Anterior cingulate cortex (tissue), 58 donors: ENCODE results near the gene NHERF2.

Experiments
- DNase-seq, 58 donors: peaks; one replicate each; lab custom pipeline; 2025; lab: John Stamatoyannopoulos, UW

The NHERF2 gene

GRCh38 chr16:2026461-2027023 is at the start of gene NHERF2:
Gene NHERF2 (plus strand): TSS chr16:2026902. CDS start chr16:2027006, 104 bp downstream.
- peak in 17 of 58 donors; percentile 5 to 45 (median 25) for DNase-seq

DNA sequence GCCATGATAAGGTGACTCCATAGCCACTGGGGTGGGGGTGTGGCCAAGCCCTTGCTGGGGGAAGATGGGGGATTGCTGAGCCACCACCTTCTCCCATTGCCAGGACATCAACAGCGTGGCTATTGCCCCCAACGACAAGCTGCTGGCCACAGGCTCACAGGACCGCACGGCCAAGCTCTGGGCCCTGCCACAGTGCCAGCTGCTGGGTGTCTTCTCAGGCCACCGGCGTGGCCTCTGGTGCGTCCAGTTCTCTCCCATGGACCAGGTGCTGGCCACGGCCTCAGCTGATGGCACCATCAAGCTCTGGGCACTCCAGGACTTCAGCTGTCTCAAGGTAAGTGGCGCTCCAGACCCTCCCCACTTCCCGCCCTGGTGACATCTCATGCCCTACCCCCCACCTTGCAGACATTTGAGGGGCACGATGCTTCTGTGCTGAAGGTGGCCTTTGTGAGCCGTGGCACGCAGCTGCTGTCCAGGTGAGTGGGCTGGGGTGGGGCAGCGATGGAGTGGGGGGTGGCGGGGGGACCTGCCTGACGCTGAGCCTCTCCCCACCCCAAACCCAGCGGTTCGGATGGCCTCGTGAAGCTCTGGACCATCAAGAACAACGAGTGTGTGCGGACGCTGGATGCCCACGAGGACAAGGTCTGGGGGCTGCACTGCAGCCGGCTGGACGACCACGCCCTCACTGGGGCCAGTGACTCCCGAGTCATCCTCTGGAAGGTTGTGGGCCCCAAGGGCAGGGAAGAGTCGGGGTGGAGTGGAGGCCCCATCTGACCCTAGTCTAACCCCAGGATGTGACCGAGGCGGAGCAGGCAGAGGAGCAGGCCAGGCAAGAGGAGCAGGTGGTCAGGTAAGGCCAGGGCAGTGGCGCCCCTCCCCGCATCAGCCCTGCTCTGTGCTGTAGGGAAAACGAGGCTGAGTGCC is 49.5 kb upstream of the NHERF2 start:
- DNase-seq, result no peak

DNA sequence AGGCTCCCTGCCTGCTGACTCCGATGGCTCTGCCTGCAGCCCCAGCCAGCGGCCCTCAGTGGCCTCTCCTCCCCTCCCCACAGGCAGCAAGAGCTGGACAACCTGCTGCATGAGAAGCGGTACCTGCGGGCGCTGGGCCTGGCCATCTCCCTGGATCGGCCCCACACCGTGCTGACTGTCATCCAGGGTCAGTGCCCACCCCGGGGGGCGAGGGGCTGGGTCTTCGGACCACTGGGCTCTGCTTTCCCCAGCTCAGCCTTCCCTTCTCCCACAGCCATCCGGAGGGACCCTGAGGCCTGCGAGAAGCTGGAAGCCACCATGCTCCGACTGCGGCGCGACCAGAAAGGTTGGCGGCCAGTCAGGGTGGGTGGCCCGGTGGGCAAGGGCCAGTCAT is 48.8 kb upstream of the NHERF2 start:
- DNase-seq, result no peak

GRCh38 chr16:1978476-1979120 is 48.1 kb upstream of the NHERF2 start:
- DNase-seq, result no peak

DNA sequence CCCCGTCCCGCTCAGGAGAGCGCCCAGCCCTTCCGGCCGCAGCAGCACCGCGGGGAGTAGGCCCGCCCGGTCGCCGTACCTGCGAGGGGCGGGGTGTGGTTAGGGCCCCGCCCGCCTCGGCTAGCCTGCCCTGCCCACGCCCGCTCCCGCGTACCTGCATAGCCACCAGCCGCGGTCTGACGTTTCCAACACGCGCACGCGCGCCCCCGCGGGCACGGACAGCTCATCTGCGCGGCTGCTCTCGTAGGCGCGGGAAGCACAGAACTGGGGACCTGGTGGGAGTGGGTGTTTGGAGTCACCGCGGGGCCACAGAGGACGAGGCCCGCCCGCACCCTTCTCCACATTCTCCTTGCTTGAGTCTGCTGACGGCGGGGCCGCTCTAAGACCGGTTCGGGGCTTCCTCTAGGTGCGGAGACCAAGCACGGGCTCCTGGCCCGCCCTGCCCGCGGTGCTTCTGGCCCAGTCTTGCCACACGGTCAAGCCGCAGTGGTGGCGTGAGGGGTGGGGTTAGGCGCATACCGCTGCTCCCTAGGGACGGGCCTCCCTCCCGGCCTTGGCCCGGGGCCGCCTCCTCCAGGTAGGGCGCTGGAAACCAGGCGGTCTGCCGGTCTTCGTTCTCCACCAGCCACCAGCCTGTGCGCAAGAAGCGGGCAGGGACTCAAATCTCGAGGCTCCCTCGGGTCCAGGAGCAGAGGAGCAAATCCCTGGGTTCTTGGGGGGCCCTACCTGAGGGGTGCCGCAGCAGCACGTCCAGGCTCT is 47.3 kb upstream of the NHERF2 start:
- DNase-seq, result peak in 1 of 58 donors; percentile 18

GRCh38 chr16:1980030-1980769 is 46.5 kb upstream of the NHERF2 start:
- no peak for DNase-seq

- DNase-seq, result no peak
Observed at GRCh38 chr16:1980770-1981087, 46.0 kb upstream of the NHERF2 start.

- no peak for DNase-seq
Observed at GRCh38 chr16:1981398-1981836, 45.3 kb upstream of the NHERF2 start, which contains the start of gene NOXO1. Gene NOXO1 (minus strand): TSS chr16:1981469. CDS start chr16:1981179, 290 bp downstream.

GRCh38 chr16:1982013-1982433 is 44.7 kb upstream of the NHERF2 start:
- peak in 18 of 58 donors; percentile 6 to 63 (median 38) for DNase-seq

- no peak for DNase-seq
Observed at GRCh38 chr16:1982991-1983543, 43.6 kb upstream of the NHERF2 start.

- peak; percentile 16 to 93 (median 82) for DNase-seq
Observed at GRCh38 chr16:1983544-1984346, 43.0 kb upstream of the NHERF2 start, which contains the start of gene GFER. Gene GFER (plus strand): TSS chr16:1984193. CDS start chr16:1984219, 26 bp downstream.

GRCh38 chr16:1984347-1985225 is 42.1 kb upstream of the NHERF2 start:
- peak in 8 of 58 donors; percentile 30 to 62 (median 49) for DNase-seq

GRCh38 chr16:1985466-1986150 is 41.1 kb upstream of the NHERF2 start:
- DNase-seq, result no peak

- no peak for DNase-seq
Observed at GRCh38 chr16:1987198-1987597, 39.5 kb upstream of the NHERF2 start.

- peak in 2 of 58 donors; percentile 10 to 14 for DNase-seq
Observed at GRCh38 chr16:1989209-1990100, 37.2 kb upstream of the NHERF2 start, which contains the start of gene SYNGR3. Gene SYNGR3 (plus strand): TSS chr16:1989970. CDS start chr16:1990103, 133 bp downstream.

DNA sequence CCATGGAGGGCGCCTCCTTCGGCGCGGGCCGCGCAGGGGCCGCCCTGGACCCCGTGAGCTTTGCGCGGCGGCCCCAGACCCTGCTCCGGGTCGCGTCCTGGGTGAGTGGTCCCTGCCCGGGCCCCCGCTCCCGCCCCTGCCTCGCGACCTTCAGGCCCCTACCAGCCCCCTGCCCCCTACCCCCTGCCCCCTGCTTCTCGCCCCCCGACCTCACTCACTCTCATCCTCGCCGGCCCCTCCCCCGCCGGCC is 36.7 kb upstream of the NHERF2 start:
- no peak for DNase-seq
